HG02642 (cell line): Measurements from ENCODE around the gene RAB1B.
"Not testable (repeated sequence)": the region's sequence is repeated elsewhere in the genome, so short reads cannot be mapped to it uniquely, and the experiment has no call there.

ENCODE experiments used
- ATAC-seq: cut with Tn5 transposase; IDR thresholded peaks from one replicate; pipeline ENCODE4 v1.9.1; 2021; ENCODE audit warnings: mild to moderate bottlenecking; ENCODE audit not compliant: unreplicated experiment, poor library complexity

RAB1B gene

GRCh38 chr11:66239511-66239910, 28.9 kb upstream of the RAB1B start:
- ATAC-seq, result no peak

- no peak for ATAC-seq
Observed at GRCh38 chr11:66239998-66240780, 28.2 kb upstream of the RAB1B start.

GRCh38 chr11:66240781-66241136, 27.7 kb upstream of the RAB1B start:
- no peak for ATAC-seq

- ATAC-seq, result no peak
Observed at GRCh38 chr11:66242095-66242765, 26.2 kb upstream of the RAB1B start.

GRCh38 chr11:66243782-66244535, 24.5 kb upstream of the RAB1B start:
- ATAC-seq, result no peak

- ATAC-seq, result no peak
Observed at GRCh38 chr11:66247295-66247694, 21.1 kb upstream of the RAB1B start.

GRCh38 chr11:66247801-66248200, 20.6 kb upstream of the RAB1B start:
- ATAC-seq, result no peak

- no peak for ATAC-seq
Observed at GRCh38 chr11:66248903-66249302, 19.5 kb upstream of the RAB1B start.

GRCh38 chr11:66251809-66252208, 16.6 kb upstream of the RAB1B start:
- ATAC-seq, result no peak

- not testable (repeated sequence) for ATAC-seq
Observed at GRCh38 chr11:66253081-66253480, 15.4 kb upstream of the RAB1B start.

GRCh38 chr11:66258473-66258893, 10.0 kb upstream of the RAB1B start:
- ATAC-seq, result no peak

GRCh38 chr11:66259225-66259624, 9.2 kb upstream of the RAB1B start:
- ATAC-seq, result no peak

GRCh38 chr11:66259956-66260355, 8.5 kb upstream of the RAB1B start:
- ATAC-seq, result no peak

- no peak for ATAC-seq
Observed at GRCh38 chr11:66261578-66261977, 6.9 kb upstream of the RAB1B start.

- no peak for ATAC-seq
Observed at GRCh38 chr11:66262191-66262590, 6.2 kb upstream of the RAB1B start.

GRCh38 chr11:66262696-66263095, 5.7 kb upstream of the RAB1B start:
- ATAC-seq, result no peak

- no peak for ATAC-seq
Observed at GRCh38 chr11:66263231-66263630, 5.2 kb upstream of the RAB1B start.

- no peak for ATAC-seq
Observed at GRCh38 chr11:66263785-66264184, 4.7 kb upstream of the RAB1B start.

GRCh38 chr11:66264383-66264782, 4.1 kb upstream of the RAB1B start:
- no peak for ATAC-seq

- no peak for ATAC-seq
Observed at GRCh38 chr11:66264914-66265313, 3.5 kb upstream of the RAB1B start.
